ENCODE data around the gene TRAF7. TPM values are rescaled to one million over a fixed set of nuclear protein-coding genes. Genes with fewer than 3 reads are reported as not detected.

The TRAF7 gene
- total and polyA plus RNA-seq, 2 of the 13 experiments (the other 11 are each of a cell fraction or from before 2014, with no cell fraction given): 47.9 to 65.6 TPM

DNA sequence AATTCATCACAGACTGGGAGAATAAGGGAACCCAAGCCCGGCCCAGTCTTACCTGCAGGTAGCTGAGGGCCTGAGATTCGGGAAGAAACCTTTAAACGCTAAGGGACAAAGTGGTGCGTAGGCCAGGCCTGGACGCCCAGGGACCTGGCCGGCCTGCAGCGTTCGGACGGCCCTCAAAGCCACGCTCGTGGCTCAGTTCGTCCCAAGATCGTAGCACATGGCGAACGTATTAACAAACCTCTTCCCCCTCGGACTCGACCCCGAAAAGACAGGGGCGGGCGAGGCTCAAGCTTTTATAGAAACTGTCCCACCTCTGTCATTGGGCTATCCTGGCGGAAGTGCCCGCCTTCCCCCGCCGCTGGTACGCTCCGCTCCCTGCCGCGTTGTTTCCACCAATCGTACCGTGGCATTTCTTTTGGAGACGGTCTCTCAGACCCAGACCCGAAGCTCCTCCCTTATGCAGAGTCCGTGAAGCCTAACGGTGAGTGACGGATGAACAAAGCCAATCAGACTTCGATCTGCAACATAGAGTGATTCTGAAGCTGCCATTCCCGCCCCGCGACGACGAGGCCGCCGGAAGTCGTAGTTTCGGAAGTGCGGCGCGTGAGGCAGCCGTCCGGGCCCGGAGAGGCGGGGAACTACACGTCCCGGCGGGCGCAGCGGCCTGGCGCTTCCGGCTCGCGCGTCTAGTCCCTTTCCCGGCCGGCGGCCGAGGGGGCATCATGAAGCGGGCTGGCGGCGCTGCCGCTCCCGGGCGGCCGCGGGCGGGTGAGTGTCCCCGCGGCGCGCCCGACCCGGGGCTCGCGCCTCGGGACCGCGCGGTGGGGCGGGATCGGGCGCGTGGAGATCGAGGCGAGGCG is at the start of gene TRAF7 (continued):
- TF ChIP-seq, protein P1, sequence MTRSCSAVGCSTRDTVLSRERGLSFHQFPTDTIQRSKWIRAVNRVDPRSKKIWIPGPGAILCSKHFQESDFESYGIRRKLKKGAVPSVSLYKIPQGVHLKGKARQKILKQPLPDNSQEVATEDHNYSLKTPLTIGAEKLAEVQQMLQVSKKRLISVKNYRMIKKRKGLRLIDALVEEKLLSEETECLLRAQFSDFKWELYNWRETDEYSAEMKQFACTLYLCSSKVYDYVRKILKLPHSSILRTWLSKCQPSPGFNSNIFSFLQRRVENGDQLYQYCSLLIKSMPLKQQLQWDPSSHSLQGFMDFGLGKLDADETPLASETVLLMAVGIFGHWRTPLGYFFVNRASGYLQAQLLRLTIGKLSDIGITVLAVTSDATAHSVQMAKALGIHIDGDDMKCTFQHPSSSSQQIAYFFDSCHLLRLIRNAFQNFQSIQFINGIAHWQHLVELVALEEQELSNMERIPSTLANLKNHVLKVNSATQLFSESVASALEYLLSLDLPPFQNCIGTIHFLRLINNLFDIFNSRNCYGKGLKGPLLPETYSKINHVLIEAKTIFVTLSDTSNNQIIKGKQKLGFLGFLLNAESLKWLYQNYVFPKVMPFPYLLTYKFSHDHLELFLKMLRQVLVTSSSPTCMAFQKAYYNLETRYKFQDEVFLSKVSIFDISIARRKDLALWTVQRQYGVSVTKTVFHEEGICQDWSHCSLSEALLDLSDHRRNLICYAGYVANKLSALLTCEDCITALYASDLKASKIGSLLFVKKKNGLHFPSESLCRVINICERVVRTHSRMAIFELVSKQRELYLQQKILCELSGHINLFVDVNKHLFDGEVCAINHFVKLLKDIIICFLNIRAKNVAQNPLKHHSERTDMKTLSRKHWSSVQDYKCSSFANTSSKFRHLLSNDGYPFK (CRISPR knock-in tag; IDR thresholded peaks at IDR 0.05; ENCODE audit: borderline replicate concordance): peak; percentile 79; the same call in 1 of the 2 replicates
- TF ChIP-seq MYC (CRISPR knock-in tag; IDR thresholded peaks at IDR 0.05; ENCODE audit: borderline replicate concordance) (peak; percentile 97), ZBTB1 (CRISPR knock-in tag; IDR thresholded peaks at IDR 0.05; ENCODE audit: borderline replicate concordance) (no peak), MZF1 (CRISPR knock-in tag; IDR thresholded peaks at IDR 0.05; ENCODE audit: borderline replicate concordance) (0 out of 2 replicates have a peak, but pooled peaks have one; percentile 39), HOXA3 (CRISPR knock-in tag; IDR thresholded peaks at IDR 0.05) (peak; percentile 51), POLR2AphosphoS2 (IDR thresholded peaks at IDR 0.05; ENCODE audit: low read depth, low read length) (peak; percentile 98), IKZF4 (CRISPR knock-in tag; IDR thresholded peaks at IDR 0.05; ENCODE audit: borderline replicate concordance, low read depth, not compliant biosample characterization) (peak; percentile 59), ZNF12 (CRISPR knock-in tag; IDR thresholded peaks at IDR 0.05) (no peak), ZNF460 (CRISPR knock-in tag; IDR thresholded peaks at IDR 0.05; ENCODE audit: borderline replicate concordance) (no peak), ZNF232 (CRISPR knock-in tag; IDR thresholded peaks at IDR 0.05; ENCODE audit: borderline replicate concordance) (peak; percentile 88; the same call in 1 of the 2 replicates), ZNF747 (CRISPR knock-in tag; IDR thresholded peaks at IDR 0.05; ENCODE audit: borderline replicate concordance) (peak; percentile 64), PAWR (CRISPR knock-in tag; IDR thresholded peaks at IDR 0.05; ENCODE audit: borderline replicate concordance) (no peak), ZNF274 (CRISPR knock-in tag; IDR thresholded peaks at IDR 0.05) (no peak), JARID2 (CRISPR knock-in tag; IDR thresholded peaks at IDR 0.05; ENCODE audit: insufficient replicate concordance) (no peak)
- TF ChIP-seq, protein P2, sequence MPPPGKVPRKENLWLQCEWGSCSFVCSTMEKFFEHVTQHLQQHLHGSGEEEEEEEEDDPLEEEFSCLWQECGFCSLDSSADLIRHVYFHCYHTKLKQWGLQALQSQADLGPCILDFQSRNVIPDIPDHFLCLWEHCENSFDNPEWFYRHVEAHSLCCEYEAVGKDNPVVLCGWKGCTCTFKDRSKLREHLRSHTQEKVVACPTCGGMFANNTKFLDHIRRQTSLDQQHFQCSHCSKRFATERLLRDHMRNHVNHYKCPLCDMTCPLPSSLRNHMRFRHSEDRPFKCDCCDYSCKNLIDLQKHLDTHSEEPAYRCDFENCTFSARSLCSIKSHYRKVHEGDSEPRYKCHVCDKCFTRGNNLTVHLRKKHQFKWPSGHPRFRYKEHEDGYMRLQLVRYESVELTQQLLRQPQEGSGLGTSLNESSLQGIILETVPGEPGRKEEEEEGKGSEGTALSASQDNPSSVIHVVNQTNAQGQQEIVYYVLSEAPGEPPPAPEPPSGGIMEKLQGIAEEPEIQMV (CRISPR knock-in tag; IDR thresholded peaks at IDR 0.05; ENCODE audit: low read depth): no peak
- TF ChIP-seq, protein P3, sequence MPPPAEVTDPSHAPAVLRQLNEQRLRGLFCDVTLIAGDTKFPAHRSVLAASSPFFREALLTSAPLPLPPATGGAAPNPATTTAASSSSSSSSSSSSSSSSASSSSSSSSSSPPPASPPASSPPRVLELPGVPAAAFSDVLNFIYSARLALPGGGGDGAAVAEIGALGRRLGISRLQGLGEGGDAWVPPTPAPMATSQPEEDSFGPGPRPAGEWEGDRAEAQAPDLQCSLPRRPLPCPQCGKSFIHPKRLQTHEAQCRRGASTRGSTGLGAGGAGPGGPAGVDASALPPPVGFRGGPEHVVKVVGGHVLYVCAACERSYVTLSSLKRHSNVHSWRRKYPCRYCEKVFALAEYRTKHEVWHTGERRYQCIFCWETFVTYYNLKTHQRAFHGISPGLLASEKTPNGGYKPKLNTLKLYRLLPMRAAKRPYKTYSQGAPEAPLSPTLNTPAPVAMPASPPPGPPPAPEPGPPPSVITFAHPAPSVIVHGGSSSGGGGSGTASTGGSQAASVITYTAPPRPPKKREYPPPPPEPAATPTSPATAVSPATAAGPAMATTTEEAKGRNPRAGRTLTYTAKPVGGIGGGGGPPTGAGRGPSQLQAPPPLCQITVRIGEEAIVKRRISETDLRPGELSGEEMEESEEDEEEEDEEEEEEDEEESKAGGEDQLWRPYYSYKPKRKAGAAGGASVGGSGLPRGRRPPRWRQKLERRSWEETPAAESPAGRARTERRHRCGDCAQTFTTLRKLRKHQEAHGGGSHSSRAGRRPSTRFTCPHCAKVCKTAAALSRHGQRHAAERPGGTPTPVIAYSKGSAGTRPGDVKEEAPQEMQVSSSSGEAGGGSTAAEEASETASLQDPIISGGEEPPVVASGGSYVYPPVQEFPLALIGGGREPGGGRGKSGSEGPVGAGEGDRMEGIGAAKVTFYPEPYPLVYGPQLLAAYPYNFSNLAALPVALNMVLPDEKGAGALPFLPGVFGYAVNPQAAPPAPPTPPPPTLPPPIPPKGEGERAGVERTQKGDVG (CRISPR knock-in tag; IDR thresholded peaks at IDR 0.05; ENCODE audit: borderline replicate concordance): no peak; the same call in 1 of the 2 replicates
- TF ChIP-seq, protein P4, sequence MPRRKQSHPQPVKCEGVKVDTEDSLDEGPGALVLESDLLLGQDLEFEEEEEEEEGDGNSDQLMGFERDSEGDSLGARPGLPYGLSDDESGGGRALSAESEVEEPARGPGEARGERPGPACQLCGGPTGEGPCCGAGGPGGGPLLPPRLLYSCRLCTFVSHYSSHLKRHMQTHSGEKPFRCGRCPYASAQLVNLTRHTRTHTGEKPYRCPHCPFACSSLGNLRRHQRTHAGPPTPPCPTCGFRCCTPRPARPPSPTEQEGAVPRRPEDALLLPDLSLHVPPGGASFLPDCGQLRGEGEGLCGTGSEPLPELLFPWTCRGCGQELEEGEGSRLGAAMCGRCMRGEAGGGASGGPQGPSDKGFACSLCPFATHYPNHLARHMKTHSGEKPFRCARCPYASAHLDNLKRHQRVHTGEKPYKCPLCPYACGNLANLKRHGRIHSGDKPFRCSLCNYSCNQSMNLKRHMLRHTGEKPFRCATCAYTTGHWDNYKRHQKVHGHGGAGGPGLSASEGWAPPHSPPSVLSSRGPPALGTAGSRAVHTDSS (CRISPR knock-in tag; conservative IDR thresholded peaks at IDR 0.05): peak; percentile 71; the same call in 1 of the 2 replicates
